IMR-90 (cell line): ENCODE measurements around the gene MTMR1. TPM values are rescaled to one million over a fixed set of nuclear protein-coding genes. Genes with fewer than 3 reads are reported as not detected.

Experiments used
- ATAC-seq: fragments of 200-7000 bp; cut with Tn5 transposase; 2 replicates; pipeline ENCODE4 v1.9.1; 2020; ENCODE audit warnings: low read depth, mild to moderate bottlenecking, moderate library complexity
- BruUV-seq: library from RNA; stranded (reverse); fragments of 400-500 nt; replicated peaks from 2 replicates; lab custom pipeline; 2021; lab: Mats Ljungman, UMichigan
- CTCF ChIA-PET: fragments of 300-600 bp; formaldehyde crosslinking; extraction: SDS; loops from one replicate; lab custom pipeline; 2021; ENCODE audit warnings: antibody characterized with exemption; lab: Yijun Ruan, JAX
- POLR2A ChIA-PET: fragments of 300-600 bp; sonication (Branson Sonifier 250); formaldehyde crosslinking; loops from one replicate; lab custom pipeline; 2022; ENCODE audit warnings: antibody characterized with exemption; ENCODE audit not compliant: unreplicated experiment; lab: Charles Lee
- DNase-seq: peaks from one replicate; pipeline ENCODE4 v3.0.0; 2013
- H2AFZ ChIP-seq: replicated peaks from 2 replicates; pipeline ENCODE3; 2013; ENCODE audit warnings: low read length, mild to moderate bottlenecking; ENCODE audit not compliant: poor library complexity
- H2AK5ac ChIP-seq: 2 replicates; pipeline ENCODE4 v1.6.1; 2013; ENCODE audit warnings: low read depth, low read length, inconsistent platforms
- H2AK9ac ChIP-seq: replicated peaks from 2 replicates; pipeline ENCODE3; 2013; ENCODE audit warnings: mild to moderate bottlenecking, low read depth, low read length, moderate library complexity; ENCODE audit not compliant: poor library complexity
- H2BK120ac ChIP-seq: 2 replicates; pipeline ENCODE4 v1.6.1; 2013; ENCODE audit warnings: low read depth, low read length, inconsistent platforms
- H2BK15ac ChIP-seq: 3 replicates; pipeline ENCODE4 v1.6.1; 2013; ENCODE audit warnings: low read depth, low read length, inconsistent platforms
- H2BK20ac ChIP-seq: 2 replicates; pipeline ENCODE4 v1.6.1; 2013; ENCODE audit warnings: low read depth, mild to moderate bottlenecking, inconsistent platforms, low read length, moderate library complexity
- H2BK5ac ChIP-seq: 2 replicates; pipeline ENCODE4 v1.6.1; 2013; ENCODE audit warnings: mild to moderate bottlenecking, low read depth, low read length, inconsistent platforms; ENCODE audit not compliant: poor library complexity, severe bottlenecking
- H3K14ac ChIP-seq: replicated peaks from 2 replicates; pipeline ENCODE4 v1.6.1; 2013; ENCODE audit warnings: low read depth, low read length, inconsistent platforms
- H3K18ac ChIP-seq: 2 replicates; pipeline ENCODE4 v1.6.1; 2013; ENCODE audit warnings: low read depth, low read length, control low read depth
- H3K23ac ChIP-seq: 2 replicates; pipeline ENCODE4 v1.6.1; 2013; ENCODE audit warnings: low read depth, low read length, inconsistent platforms
- H3K27ac ChIP-seq: 2 replicates; pipeline ENCODE4 v1.5.1; 2013; ENCODE audit warnings: mild to moderate bottlenecking, control low read depth, low read length; ENCODE audit not compliant: insufficient read depth
- H3K27me3 ChIP-seq: 2 replicates; pipeline ENCODE4 v1.6.1; 2013; ENCODE audit warnings: low read length; ENCODE audit not compliant: control insufficient read depth, insufficient read depth
- H3K36me3 ChIP-seq: 2 replicates; pipeline ENCODE4 v1.6.1; 2013; ENCODE audit warnings: low read length, mixed read lengths; ENCODE audit not compliant: control insufficient read depth, insufficient read depth
- H3K4ac ChIP-seq: 2 replicates; pipeline ENCODE4 v1.6.1; 2013; ENCODE audit warnings: low read depth, low read length, inconsistent platforms
- H3K4me1 ChIP-seq: 2 replicates; pipeline ENCODE4 v1.6.1; 2013; ENCODE audit warnings: low read length, mixed read lengths; ENCODE audit not compliant: control insufficient read depth, insufficient read depth
- H3K4me2 ChIP-seq: 2 replicates; pipeline ENCODE4 v1.6.1; 2013; ENCODE audit warnings: low read depth, mild to moderate bottlenecking, control low read depth, low read length, moderate library complexity
- H3K4me3 ChIP-seq: 2 replicates; pipeline ENCODE4 v1.5.1; 2013; ENCODE audit warnings: low read depth, mild to moderate bottlenecking, control low read depth, low read length, moderate library complexity; ENCODE audit not compliant: insufficient read depth
- H3K56ac ChIP-seq: 2 replicates; pipeline ENCODE4 v1.6.1; 2013; ENCODE audit warnings: low read length, inconsistent platforms; ENCODE audit not compliant: insufficient read depth; ENCODE audit errors: extremely low read depth
- H3K79me1 ChIP-seq, 2 experiments: 2 replicates each; pipeline ENCODE4 v1.6.1; 2013; ENCODE audit warnings: low read length in 2 of 2, inconsistent platforms in 1 of 2, low read depth in 1 of 2
- H3K9ac ChIP-seq: 2 replicates; pipeline ENCODE4 v1.6.1; 2013; ENCODE audit warnings: low read depth, low read length, control low read depth
- H3K9me1 ChIP-seq: 2 replicates; pipeline ENCODE4 v1.6.1; 2013; ENCODE audit warnings: low read length, inconsistent platforms; ENCODE audit not compliant: insufficient read depth
- H3K9me3 ChIP-seq: 2 replicates; pipeline ENCODE4 v1.6.1; 2013; ENCODE audit warnings: low read length; ENCODE audit not compliant: control insufficient read depth, insufficient read depth
- H4K20me1 ChIP-seq: 2 replicates; pipeline ENCODE4 v1.6.1; 2013; ENCODE audit warnings: low read length, inconsistent platforms; ENCODE audit not compliant: insufficient read depth
- H4K5ac ChIP-seq: 2 replicates; pipeline ENCODE4 v1.6.1; 2013; ENCODE audit warnings: mild to moderate bottlenecking, low read depth, low read length, control low read depth
- H4K8ac ChIP-seq, 2 experiments: 2 replicates each; pipeline ENCODE4 v1.6.1; 2013; ENCODE audit warnings: low read depth in 2 of 2, low read length in 2 of 2, control low read depth in 1 of 2, inconsistent platforms in 1 of 2
- H4K91ac ChIP-seq: 2 replicates; pipeline ENCODE4 v1.6.1; 2013; ENCODE audit warnings: low read depth, low read length, inconsistent platforms; ENCODE audit not compliant: insufficient read depth
- BHLHE40 ChIP-seq: fragments of 150-350 bp; IDR thresholded peaks from 2 replicates; pipeline ENCODE4 v1.6.1; 2016; ENCODE audit warnings: mild to moderate bottlenecking, low read depth, low read length
- CEBPB ChIP-seq: IDR thresholded peaks from 2 replicates; pipeline ENCODE4 v1.6.1; 2012; ENCODE audit warnings: low read depth, low read length, improper control_type of control experiment
- CHD1 ChIP-seq: IDR thresholded peaks from 2 replicates; pipeline ENCODE4 v1.6.1; 2012; ENCODE audit warnings: low read depth, low read length, improper control_type of control experiment
- FOS ChIP-seq: fragments of 150-350 bp; IDR thresholded peaks from 2 replicates; pipeline ENCODE4 v1.6.1; 2016; ENCODE audit warnings: low read depth, low read length
- MAFK ChIP-seq: IDR thresholded peaks from 2 replicates; pipeline ENCODE4 v1.6.1; 2012; ENCODE audit warnings: low read depth, low read length, improper control_type of control experiment
- MAZ ChIP-seq: IDR thresholded peaks from 2 replicates; pipeline ENCODE4 v1.6.1; 2012; ENCODE audit warnings: low read depth, mild to moderate bottlenecking, low read length, improper control_type of control experiment, moderate library complexity, borderline replicate concordance
- MXI1 ChIP-seq: IDR thresholded peaks from 2 replicates; pipeline ENCODE4 v1.6.1; 2012; ENCODE audit warnings: low read depth, mild to moderate bottlenecking, low read length, moderate library complexity, borderline replicate concordance
- NFE2L2 ChIP-seq: fragments of 150-350 bp; IDR thresholded peaks from 2 replicates; pipeline ENCODE4 v1.6.1; 2016; ENCODE audit warnings: low read depth, mild to moderate bottlenecking, low read length
- RAD21 ChIP-seq: IDR thresholded peaks from 2 replicates; pipeline ENCODE4 v1.6.1; 2012; ENCODE audit warnings: low read length, improper control_type of control experiment
- RCOR1 ChIP-seq: IDR thresholded peaks from 2 replicates; pipeline ENCODE4 v1.6.1; 2012; ENCODE audit warnings: mild to moderate bottlenecking, low read length, improper control_type of control experiment; ENCODE audit not compliant: insufficient replicate concordance
- SMC3 ChIP-seq: fragments of 150-350 bp; IDR thresholded peaks from 2 replicates; pipeline ENCODE4 v1.6.1; 2016; ENCODE audit warnings: low read depth, mild to moderate bottlenecking, antibody characterized with exemption, low read length, moderate library complexity
- WGBS, 2 experiments: methylation state at CpG; one replicate each; pipeline versions ENCODE4 v1.1.5 to v1.1.7; 2013; ENCODE audit warnings: missing lambda C conversion rate in 2 of 2; ENCODE audit not compliant: insufficient read length in 1 of 2; ENCODE audit errors: extremely low coverage in 2 of 2; 5-methylcytosine and 5-hydroxymethylcytosine counted together
- dilution Hi-C: fragments of 300-500 bp; cut with HindIII; formaldehyde crosslinking; loops from one replicate; pipeline ENCODE4 v1.14.3; 2018; ENCODE audit warnings: low sequenced_read_pairs; ENCODE audit not compliant: unreplicated experiment
- in situ Hi-C: fragments of 300-500 bp; cut with MboI; formaldehyde crosslinking; loops from 3 replicates; pipeline ENCODE4 v1.14.3; 2019; ENCODE audit warnings: low sequenced_read_pairs, inconsistent platforms, mixed read lengths
- intact Hi-C: fragments of 100-400 bp; cut with micrococcal nuclease; formaldehyde crosslinking; loops from 2 replicates; pipeline ENCODE4 v1.10.0; 2022
- polyA plus RNA-seq, 3 experiments: library from polyadenylated mRNA; depleted of rRNA; stranded (reverse); fragments of >200 nt; gene quantifications; 2 replicates each; pipeline ENCODE4 v1.2.3, GENCODE V29; 2012; ENCODE audit warnings: low replicate concordance in 1 of 3
- total RNA-seq: library from RNA; depleted of rRNA; stranded (reverse); fragments of >200 nt; gene quantifications from 2 replicates; pipeline ENCODE4 v1.2.3, GENCODE V29; 2012
- TF ChIP-seq, protein P1 (sequence below): conservative IDR thresholded peaks from 2 replicates; pipeline ENCODE4 v1.5.1; 2012; ENCODE audit warnings: mild to moderate bottlenecking, low read depth, low read length, improper control_type of control experiment
- TF ChIP-seq, protein P2 (sequence below): fragments of 150-350 bp; IDR thresholded peaks from 2 replicates; pipeline ENCODE4 v1.6.1; 2016; ENCODE audit warnings: low read depth, mild to moderate bottlenecking, low read length, moderate library complexity, borderline replicate concordance
- TF ChIP-seq, protein P3 (sequence below): fragments of 150-350 bp; IDR thresholded peaks from 2 replicates; pipeline ENCODE4 v1.6.1; 2017; ENCODE audit warnings: mild to moderate bottlenecking, antibody characterized with exemption, low read length, low read depth

Gene MTMR1
- total and polyA plus RNA-seq, 2 of the 4 experiments (the other 2 are of a cell fraction), result 19.0 to 28.8 TPM

DNA sequence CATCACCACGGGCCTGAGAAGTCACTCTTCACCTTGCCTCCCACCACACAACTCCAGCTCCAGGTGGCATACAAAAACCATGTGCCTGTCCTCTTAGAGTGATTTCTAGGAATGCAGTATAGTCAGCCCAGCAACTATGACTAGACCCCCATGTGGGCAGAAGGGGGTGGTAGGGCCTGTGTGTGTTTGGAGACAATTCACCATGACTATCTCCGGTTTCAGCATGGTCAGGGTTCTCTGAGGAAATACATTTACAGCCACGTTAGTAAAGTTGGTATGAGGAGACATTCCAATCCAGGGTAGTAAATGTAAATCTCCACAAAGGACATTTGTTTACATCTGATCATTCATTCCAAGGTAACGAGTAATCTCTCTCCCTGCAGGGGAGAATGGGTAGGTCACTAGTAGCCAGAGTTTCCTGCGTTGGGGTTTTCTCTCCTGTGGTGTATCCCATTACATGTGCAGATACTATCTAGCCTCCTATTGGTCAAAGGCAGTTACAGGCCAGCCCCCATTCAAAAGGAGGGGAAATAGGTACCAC is 4.2 kb upstream of the MTMR1 start:
- Histone ChIP-seq H4K5ac (peak overlapping the region; percentile 31), H4K20me1 (no peaks in the 10 kb centered on the region), H3K23ac (peak overlapping the region; percentile 83; the same call in 1 of the 2 replicates), H4K91ac (peak overlapping the region; percentile 97), H3K27me3 (no peaks in the 10 kb centered on the region), H3K36me3 (no peaks in the 10 kb centered on the region), H3K9ac (no peak overlapping the region), H3K4ac (peak overlapping the region; percentile 93), H2BK20ac (peak overlapping the region; percentile 89), H3K4me3 (no peak overlapping the region), H2AFZ (peak overlapping the region; percentile 9), H3K4me2 (peak overlapping the region; percentile 14), H2AK9ac (no peak overlapping the region), H3K4me1 (peaks cover 10% of the 10 kb centered on the region), H3K9me1 (0 out of 2 replicates have a peak, but pooled peaks cover 6% of the 10 kb centered on the region), H4K8ac (peak overlapping the region; percentile 39 to 77; a peak in 3 of 4 replicates), H3K27ac (peak overlapping the region; percentile 93), H2AK5ac (peak overlapping the region; percentile 11; the same call in 1 of the 2 replicates), H3K56ac (peak overlapping the region; percentile 77; the same call in 1 of the 2 replicates), H2BK120ac (peak overlapping the region; percentile 94), H2BK5ac (peak overlapping the region; percentile 83), H2BK15ac (peak overlapping the region; percentile 97; the same call in 2 of the 3 replicates), H3K18ac (peak overlapping the region; percentile 39), H3K14ac (peak overlapping the region; percentile 88; the same call in 1 of the 2 replicates), H3K79me1 (peaks cover 2 to 7% of the 10 kb centered on the region in 2 experiments; a peak in 2 of 4 replicates), H3K9me3 (peaks cover 16% of the 10 kb centered on the region)
- intact Hi-C loops (loop anchor here (10.0 kb wide), 1 partner anchor 324 kb away; the partner anchor contains the start of gene MAMLD1), dilution Hi-C loops (no loop called here), in situ Hi-C loops (no loop called here)
- DNase-seq, result peak; percentile 96
- POLR2A ChIA-PET, result no interaction called here
- CTCF ChIA-PET, result no interaction called here
- WGBS, 2 experiments, result no CpG with 5 or more reads among the region's 5 CpGs
- peak; percentile 86 for ATAC-seq
- BruUV-seq, result no TSS peak
- TF ChIP-seq FOS (peak; percentile 36), CHD1 (no peak), SMC3 (no peak), RCOR1 (no peak), MAFK (peak; percentile 47; the same call in 1 of the 2 replicates), NFE2L2 (peak; percentile 38; the same call in 1 of the 2 replicates), MXI1 (peak; percentile 77), MAZ (peak; percentile 15; the same call in 1 of the 2 replicates), BHLHE40 (no peak), RAD21 (no peak; the same call in 1 of the 2 replicates), CEBPB (peak; percentile 66)
- TF ChIP-seq, protein P1, sequence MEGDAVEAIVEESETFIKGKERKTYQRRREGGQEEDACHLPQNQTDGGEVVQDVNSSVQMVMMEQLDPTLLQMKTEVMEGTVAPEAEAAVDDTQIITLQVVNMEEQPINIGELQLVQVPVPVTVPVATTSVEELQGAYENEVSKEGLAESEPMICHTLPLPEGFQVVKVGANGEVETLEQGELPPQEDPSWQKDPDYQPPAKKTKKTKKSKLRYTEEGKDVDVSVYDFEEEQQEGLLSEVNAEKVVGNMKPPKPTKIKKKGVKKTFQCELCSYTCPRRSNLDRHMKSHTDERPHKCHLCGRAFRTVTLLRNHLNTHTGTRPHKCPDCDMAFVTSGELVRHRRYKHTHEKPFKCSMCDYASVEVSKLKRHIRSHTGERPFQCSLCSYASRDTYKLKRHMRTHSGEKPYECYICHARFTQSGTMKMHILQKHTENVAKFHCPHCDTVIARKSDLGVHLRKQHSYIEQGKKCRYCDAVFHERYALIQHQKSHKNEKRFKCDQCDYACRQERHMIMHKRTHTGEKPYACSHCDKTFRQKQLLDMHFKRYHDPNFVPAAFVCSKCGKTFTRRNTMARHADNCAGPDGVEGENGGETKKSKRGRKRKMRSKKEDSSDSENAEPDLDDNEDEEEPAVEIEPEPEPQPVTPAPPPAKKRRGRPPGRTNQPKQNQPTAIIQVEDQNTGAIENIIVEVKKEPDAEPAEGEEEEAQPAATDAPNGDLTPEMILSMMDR, result no peak
- TF ChIP-seq, protein P2, sequence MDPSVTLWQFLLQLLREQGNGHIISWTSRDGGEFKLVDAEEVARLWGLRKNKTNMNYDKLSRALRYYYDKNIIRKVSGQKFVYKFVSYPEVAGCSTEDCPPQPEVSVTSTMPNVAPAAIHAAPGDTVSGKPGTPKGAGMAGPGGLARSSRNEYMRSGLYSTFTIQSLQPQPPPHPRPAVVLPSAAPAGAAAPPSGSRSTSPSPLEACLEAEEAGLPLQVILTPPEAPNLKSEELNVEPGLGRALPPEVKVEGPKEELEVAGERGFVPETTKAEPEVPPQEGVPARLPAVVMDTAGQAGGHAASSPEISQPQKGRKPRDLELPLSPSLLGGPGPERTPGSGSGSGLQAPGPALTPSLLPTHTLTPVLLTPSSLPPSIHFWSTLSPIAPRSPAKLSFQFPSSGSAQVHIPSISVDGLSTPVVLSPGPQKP, result no peak
- TF ChIP-seq, protein P3, sequence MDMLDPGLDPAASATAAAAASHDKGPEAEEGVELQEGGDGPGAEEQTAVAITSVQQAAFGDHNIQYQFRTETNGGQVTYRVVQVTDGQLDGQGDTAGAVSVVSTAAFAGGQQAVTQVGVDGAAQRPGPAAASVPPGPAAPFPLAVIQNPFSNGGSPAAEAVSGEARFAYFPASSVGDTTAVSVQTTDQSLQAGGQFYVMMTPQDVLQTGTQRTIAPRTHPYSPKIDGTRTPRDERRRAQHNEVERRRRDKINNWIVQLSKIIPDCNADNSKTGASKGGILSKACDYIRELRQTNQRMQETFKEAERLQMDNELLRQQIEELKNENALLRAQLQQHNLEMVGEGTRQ, result peak; percentile 53
